ENCODE measurements around the gene RANBP1. TPM values are rescaled to one million over a fixed set of nuclear protein-coding genes. Genes with fewer than 3 reads are reported as not detected.

RANBP1 gene
- total and polyA plus RNA-seq, 2 donors (not counting 1 experiment from before 2014, with no cell fraction given) = 67.0 to 77.6 TPM

DNA sequence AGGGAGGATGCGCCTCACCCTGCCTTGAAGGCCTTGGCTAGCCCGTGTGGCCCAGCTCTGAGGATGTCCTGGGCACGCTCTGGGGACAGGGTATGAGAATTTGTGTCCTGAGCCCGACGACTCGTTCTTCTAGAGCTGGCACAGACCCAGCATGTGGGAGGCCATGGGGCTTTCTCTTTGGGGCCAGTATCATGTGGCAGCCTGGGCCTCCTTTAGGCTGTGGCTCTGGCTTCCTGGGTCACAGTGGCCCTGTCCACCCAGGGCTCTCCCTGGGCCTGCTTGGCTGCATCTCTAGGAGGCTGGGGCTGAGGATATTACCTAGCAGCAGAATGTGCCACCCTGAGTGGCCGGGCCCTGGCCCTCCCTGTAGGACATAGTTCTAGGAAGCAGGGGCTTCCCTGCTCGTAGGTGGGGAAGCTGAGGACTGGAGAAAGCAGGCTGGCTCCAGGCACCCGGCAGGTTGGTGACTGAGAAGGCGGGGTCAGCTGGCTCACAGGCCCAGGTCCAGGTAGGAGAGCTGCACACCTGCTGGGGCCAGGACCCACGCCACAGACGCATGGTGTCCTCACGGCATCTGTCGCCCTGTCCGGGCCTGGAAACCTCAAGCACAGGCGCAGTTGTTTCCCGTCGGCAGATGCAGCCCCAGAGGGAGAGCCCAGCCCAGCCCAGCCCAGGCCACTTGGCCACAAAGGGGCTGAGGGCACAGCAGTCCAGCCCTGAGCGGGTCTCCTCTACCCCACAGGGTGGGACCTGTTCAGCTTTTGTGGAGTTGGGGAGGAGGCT, 28.2 kb downstream of the RANBP1 start:
- ChIA-PET POLR2A (no interaction called here), CTCF (no interaction called here)
- 97% methylated on average over 17 of the region's 19 CpGs for WGBS (ENCODE audit: insufficient coverage)
- H3K27ac Mint-ChIP-seq = no peak overlapping the region
- DNase-seq = no peak
- H3K27me3 Mint-ChIP-seq = no peaks in the 10 kb centered on the region
- H2AFZ ChIP-seq (ENCODE audit: insufficient read depth, low read depth, low read length, poor library complexity, severe bottlenecking) = no peak overlapping the region
- H3K4me1 ChIP-seq (ENCODE audit: control insufficient read depth in 2 of 2, insufficient read depth in 2 of 2, low read length in 2 of 2) = no peaks in the 10 kb centered on the region
- H3K79me2 ChIP-seq (ENCODE audit: control insufficient read depth, insufficient read depth, low read length) = peaks cover 3% of the 10 kb centered on the region
- H3K9me3 Mint-ChIP-seq (ENCODE audit: insufficient read depth) = no peaks in the 10 kb centered on the region
- H3K4me1 Mint-ChIP-seq = peaks cover 5% of the 10 kb centered on the region
- H3K4me3 ChIP-seq (ENCODE audit: control extremely low read depth in 1 of 5, extremely low read depth in 1 of 5, insufficient read depth in 1 of 5, low read depth in 2 of 5, low read length in 4 of 5) = no peak overlapping the region
- TF ChIP-seq EZH2 (IDR thresholded peaks at IDR 0.05; ENCODE audit: borderline replicate concordance, insufficient read depth, low read depth, low read length, poor library complexity, severe bottlenecking) = no peak
- TF ChIP-seq, protein P1, sequence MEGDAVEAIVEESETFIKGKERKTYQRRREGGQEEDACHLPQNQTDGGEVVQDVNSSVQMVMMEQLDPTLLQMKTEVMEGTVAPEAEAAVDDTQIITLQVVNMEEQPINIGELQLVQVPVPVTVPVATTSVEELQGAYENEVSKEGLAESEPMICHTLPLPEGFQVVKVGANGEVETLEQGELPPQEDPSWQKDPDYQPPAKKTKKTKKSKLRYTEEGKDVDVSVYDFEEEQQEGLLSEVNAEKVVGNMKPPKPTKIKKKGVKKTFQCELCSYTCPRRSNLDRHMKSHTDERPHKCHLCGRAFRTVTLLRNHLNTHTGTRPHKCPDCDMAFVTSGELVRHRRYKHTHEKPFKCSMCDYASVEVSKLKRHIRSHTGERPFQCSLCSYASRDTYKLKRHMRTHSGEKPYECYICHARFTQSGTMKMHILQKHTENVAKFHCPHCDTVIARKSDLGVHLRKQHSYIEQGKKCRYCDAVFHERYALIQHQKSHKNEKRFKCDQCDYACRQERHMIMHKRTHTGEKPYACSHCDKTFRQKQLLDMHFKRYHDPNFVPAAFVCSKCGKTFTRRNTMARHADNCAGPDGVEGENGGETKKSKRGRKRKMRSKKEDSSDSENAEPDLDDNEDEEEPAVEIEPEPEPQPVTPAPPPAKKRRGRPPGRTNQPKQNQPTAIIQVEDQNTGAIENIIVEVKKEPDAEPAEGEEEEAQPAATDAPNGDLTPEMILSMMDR (IDR thresholded peaks at IDR 0.05) = no peak
- H3K4me3 Mint-ChIP-seq = no peak overlapping the region
- no peak overlapping the region for H3K27ac ChIP-seq (ENCODE audit: low read length in 2 of 2)
- H3K9ac ChIP-seq (ENCODE audit: low read length) = no peak overlapping the region
- ATAC-seq (ENCODE audit: low read depth) = no peak
- no peaks in the 10 kb centered on the region for H3K27me3 ChIP-seq (replicated peaks in 1 of 4; ENCODE audit: control extremely low read depth in 1 of 4, control insufficient read depth in 3 of 4, insufficient read depth in 4 of 4, low read length in 3 of 4)
- H3K4me2 ChIP-seq (replicated peaks; ENCODE audit: low read depth, low read length, poor library complexity, severe bottlenecking) = no peak overlapping the region
- intact Hi-C loops (cut with micrococcal nuclease) = no loop called here
- H4K20me1 ChIP-seq (ENCODE audit: control insufficient read depth, insufficient read depth, low read length, poor library complexity, severe bottlenecking) = peaks cover 8% of the 10 kb centered on the region
- H3K9me3 ChIP-seq (ENCODE audit: control extremely low read depth in 1 of 3, control insufficient read depth in 2 of 3, insufficient read depth in 1 of 3, low read length in 2 of 3) = no peaks in the 10 kb centered on the region
- H3K36me3 ChIP-seq (replicated peaks in 1 of 2; ENCODE audit: control extremely low read depth in 1 of 2, control insufficient read depth in 1 of 2, extremely low read depth in 1 of 2, insufficient read depth in 2 of 2, low read length in 1 of 2) = peaks cover 0 to 7% of the 10 kb centered on the region in 2 experiments

DNA sequence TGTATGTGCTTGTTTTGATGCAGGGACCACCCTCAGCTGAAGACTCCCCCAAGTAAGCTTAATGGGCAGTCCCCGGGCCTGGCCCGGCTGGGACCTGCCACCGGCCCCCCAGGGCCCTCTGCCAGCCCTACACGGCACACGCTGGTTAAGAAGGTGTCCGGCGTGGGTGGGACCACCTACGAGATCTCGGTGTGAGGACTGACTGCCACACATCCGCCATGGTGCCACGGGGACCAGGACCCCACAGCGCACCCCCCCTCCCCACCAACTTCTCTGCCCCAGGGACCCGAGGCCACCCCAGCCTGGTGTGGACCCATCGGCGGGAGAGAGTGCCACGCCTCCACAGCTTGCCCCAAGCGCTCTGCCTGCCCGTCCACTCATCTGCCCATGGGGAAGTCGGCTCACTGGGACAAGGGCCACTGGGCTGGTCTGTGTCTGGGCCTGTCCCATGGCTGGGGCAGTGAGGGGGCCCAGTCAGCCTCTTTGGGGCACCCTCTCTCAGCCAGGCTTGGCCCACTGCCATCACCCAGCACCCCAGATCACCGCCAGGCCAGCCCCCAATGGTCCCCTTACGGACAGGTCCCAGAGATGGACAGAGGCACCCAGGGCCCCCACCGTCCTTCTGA, 29.4 kb downstream of the RANBP1 start:
- no peaks in the 10 kb centered on the region for H3K9me3 Mint-ChIP-seq (ENCODE audit: insufficient read depth)

More for the DNA sequence above, 29.4 kb downstream of the RANBP1 start:
- no peak overlapping the region for H3K27ac ChIP-seq (ENCODE audit: low read length in 2 of 2)
- ChIA-PET POLR2A (no interaction called here), CTCF (interaction anchor here (2.3 kb wide), 1 partner anchor 12 kb away, joined by 6 read pairs; no protein-coding TSS in a partner anchor)
- ATAC-seq (ENCODE audit: low read depth) = no peak
- no peak overlapping the region for H3K4me2 ChIP-seq (replicated peaks; ENCODE audit: low read depth, low read length, poor library complexity, severe bottlenecking)
- no peak for DNase-seq
- no peaks in the 10 kb centered on the region for H3K27me3 ChIP-seq (replicated peaks in 1 of 4; ENCODE audit: control extremely low read depth in 1 of 4, control insufficient read depth in 3 of 4, insufficient read depth in 4 of 4, low read length in 3 of 4)
- no peaks in the 10 kb centered on the region for H4K20me1 ChIP-seq (ENCODE audit: control insufficient read depth, insufficient read depth, low read length, poor library complexity, severe bottlenecking)
- no peak overlapping the region for H3K9ac ChIP-seq (ENCODE audit: low read length)
- peaks cover 1% of the 10 kb centered on the region for H3K79me2 ChIP-seq (ENCODE audit: control insufficient read depth, insufficient read depth, low read length)
- 96% methylated on average over 22 of the region's 22 CpGs for WGBS (ENCODE audit: insufficient coverage)
- H3K27ac Mint-ChIP-seq = no peak overlapping the region
- TF ChIP-seq EZH2 (IDR thresholded peaks at IDR 0.05; ENCODE audit: borderline replicate concordance, insufficient read depth, low read depth, low read length, poor library complexity, severe bottlenecking) = no peak
- H2AFZ ChIP-seq (ENCODE audit: insufficient read depth, low read depth, low read length, poor library complexity, severe bottlenecking) = no peak overlapping the region
- H3K4me1 Mint-ChIP-seq = peaks cover 4% of the 10 kb centered on the region
- no peaks in the 10 kb centered on the region for H3K9me3 ChIP-seq (ENCODE audit: control extremely low read depth in 1 of 3, control insufficient read depth in 2 of 3, insufficient read depth in 1 of 3, low read length in 2 of 3)
- intact Hi-C loops (cut with micrococcal nuclease) = no loop called here
- no peaks in the 10 kb centered on the region for H3K36me3 ChIP-seq (replicated peaks in 1 of 2; ENCODE audit: control extremely low read depth in 1 of 2, control insufficient read depth in 1 of 2, extremely low read depth in 1 of 2, insufficient read depth in 2 of 2, low read length in 1 of 2)
- no peaks in the 10 kb centered on the region for H3K27me3 Mint-ChIP-seq
- no peak overlapping the region for H3K4me3 ChIP-seq (ENCODE audit: control extremely low read depth in 1 of 5, extremely low read depth in 1 of 5, insufficient read depth in 1 of 5, low read depth in 2 of 5, low read length in 4 of 5)
- H3K4me1 ChIP-seq (ENCODE audit: control insufficient read depth in 2 of 2, insufficient read depth in 2 of 2, low read length in 2 of 2) = peaks cover 0 to 3% of the 10 kb centered on the region in 2 donors
- H3K4me3 Mint-ChIP-seq = no peak overlapping the region
